GM10248 (cell line): ENCODE measurements around the gene UBXN7.
"Not testable (repeated sequence)": the region's sequence is repeated elsewhere in the genome, so short reads cannot be mapped to it uniquely, and the experiment has no call there.

Source experiments
- CTCF ChIA-PET: fragments of 300-600 bp; sonication (Branson Sonifier 250); formaldehyde crosslinking; extraction: SDS; loops from one replicate; lab custom pipeline; 2021; ENCODE audit warnings: antibody characterized with exemption; lab: Yijun Ruan, JAX
- POLR2A ChIA-PET: fragments of 350-650 bp; sonication (Branson Sonifier 250); formaldehyde crosslinking; extraction: SDS; loops from one replicate; lab custom pipeline; 2020; ENCODE audit warnings: antibody characterized with exemption; lab: Yijun Ruan, JAX
- DNase-seq: peaks from one replicate; pipeline ENCODE4 v3.0.0; 2012; ENCODE audit errors: extremely low spot score
- TF ChIP-seq, protein P1 (sequence below): IDR thresholded peaks from 2 replicates; pipeline ENCODE4 v1.5.1; 2012; ENCODE audit warnings: mild to moderate bottlenecking, low read depth; ENCODE audit errors: extremely low read depth, missing control alignments, control extremely low read depth

Gene UBXN7

DNA sequence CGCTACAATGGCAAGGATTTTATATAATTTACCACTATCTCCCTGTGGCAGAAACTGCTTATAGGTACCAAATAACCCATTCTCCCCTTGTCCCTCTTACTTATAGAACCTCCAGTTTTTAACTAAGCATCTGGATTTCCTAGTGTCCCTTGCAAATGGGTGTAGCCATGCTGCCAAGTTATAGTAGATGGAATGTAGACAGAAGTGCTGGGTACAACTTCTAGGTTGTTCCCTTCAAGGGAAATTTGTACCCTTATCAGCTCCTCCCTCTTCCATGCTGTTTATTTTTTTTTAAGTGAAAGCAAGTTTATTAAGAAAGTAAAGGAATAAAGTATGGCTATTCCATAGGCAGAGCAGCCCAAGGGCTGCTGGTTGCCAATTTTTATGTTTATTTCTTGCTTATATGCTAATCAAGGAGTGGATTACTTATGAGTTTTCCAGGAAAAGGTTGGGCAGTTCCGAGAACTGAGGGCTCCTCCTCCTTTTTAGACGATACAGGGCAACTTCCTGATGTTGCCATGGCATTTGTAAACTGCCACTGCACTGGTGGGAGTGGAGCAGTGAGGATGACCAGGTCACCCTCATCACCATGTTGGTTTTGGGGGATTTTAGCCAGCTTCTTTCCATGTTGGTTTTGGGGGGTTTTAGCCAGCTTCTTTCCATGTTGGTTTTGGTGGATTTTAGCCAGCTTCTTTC lies 53.9 kb downstream of the UBXN7 start:
- TF ChIP-seq, protein P1, sequence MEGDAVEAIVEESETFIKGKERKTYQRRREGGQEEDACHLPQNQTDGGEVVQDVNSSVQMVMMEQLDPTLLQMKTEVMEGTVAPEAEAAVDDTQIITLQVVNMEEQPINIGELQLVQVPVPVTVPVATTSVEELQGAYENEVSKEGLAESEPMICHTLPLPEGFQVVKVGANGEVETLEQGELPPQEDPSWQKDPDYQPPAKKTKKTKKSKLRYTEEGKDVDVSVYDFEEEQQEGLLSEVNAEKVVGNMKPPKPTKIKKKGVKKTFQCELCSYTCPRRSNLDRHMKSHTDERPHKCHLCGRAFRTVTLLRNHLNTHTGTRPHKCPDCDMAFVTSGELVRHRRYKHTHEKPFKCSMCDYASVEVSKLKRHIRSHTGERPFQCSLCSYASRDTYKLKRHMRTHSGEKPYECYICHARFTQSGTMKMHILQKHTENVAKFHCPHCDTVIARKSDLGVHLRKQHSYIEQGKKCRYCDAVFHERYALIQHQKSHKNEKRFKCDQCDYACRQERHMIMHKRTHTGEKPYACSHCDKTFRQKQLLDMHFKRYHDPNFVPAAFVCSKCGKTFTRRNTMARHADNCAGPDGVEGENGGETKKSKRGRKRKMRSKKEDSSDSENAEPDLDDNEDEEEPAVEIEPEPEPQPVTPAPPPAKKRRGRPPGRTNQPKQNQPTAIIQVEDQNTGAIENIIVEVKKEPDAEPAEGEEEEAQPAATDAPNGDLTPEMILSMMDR = no peak
- no peak for DNase-seq
- ChIA-PET POLR2A (interaction anchor here (0.6 kb wide), 1 partner anchor 36 kb away, joined by 3 read pairs; no protein-coding TSS in a partner anchor), CTCF (no interaction called here)

DNA sequence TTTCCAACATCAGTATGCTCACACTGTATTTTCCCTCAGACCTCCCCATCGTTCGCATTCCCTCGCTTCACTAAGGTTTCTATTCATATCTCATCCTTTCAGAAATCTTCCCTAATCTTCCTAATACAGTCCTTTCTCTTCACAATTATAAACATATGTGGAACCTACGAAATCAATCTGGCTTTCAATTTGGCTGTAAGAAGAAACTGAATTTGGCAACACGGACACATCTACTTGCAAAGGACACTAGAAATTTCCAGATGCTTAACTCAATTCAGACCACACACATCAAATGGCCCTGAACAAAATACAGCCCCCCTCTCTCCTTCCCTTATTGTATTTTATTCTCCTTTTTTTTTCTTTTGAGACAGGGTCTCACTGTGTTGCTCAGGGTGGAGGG lies 54.9 kb downstream of the UBXN7 start:
- no peak for DNase-seq
- ChIA-PET CTCF (interaction anchor here (0.7 to 1.6 kb wide), 3 partner anchors 14 to 22 kb away, joined by 3 read pairs; no protein-coding TSS in a partner anchor), POLR2A (no interaction called here)
- TF ChIP-seq, protein P1 = no peak

DNA sequence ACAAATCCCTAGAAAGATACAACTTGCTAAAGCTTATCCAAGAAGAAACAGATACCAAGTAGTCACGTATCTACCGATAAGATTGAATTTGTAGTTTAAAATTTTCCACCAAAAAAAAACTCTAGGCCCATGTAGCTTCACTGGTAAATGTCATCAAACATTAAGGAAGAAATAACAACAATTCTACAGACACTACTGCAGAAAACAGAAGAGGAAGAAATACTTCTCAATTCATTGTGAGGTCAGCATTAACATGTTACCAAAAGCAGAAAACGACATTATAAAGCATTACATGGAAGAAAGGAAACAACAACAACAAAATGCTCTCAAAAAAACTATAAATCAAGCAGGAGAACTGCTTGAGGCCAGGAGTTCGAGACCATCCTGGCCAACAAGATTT lies 66.5 kb downstream of the UBXN7 start:
- TF ChIP-seq, protein P1 = no peak
- DNase-seq = no peak
- ChIA-PET CTCF (interaction anchor here (0.7 to 1.6 kb wide), 4 partner anchors 8 to 295 kb away, joined by 3 to 4 read pairs (median 3); no protein-coding TSS in a partner anchor), POLR2A (no interaction called here)

GRCh38 chr3:196360586-196360985 lies 71.6 kb downstream of the UBXN7 start:
- ChIA-PET CTCF (no interaction called here), POLR2A (no interaction called here)
- TF ChIP-seq, protein P1 = no peak
- no peak for DNase-seq

- POLR2A ChIA-PET, DNase-seq: not testable (repeated sequence)
- CTCF ChIA-PET = interaction anchor here (1.1 to 2.4 kb wide), 5 partner anchors 8 to 105 kb away, joined by 3 to 7 read pairs (median 3); no protein-coding TSS in a partner anchor
These were observed 73.7 kb downstream of the UBXN7 start for GRCh38 chr3:196358540-196358939.

GRCh38 chr3:196357905-196358304 lies 74.3 kb downstream of the UBXN7 start:
- ChIA-PET CTCF (interaction anchor here (0.8 to 2.4 kb wide), 7 partner anchors 8 to 104 kb away, joined by 3 to 7 read pairs (median 3); no protein-coding TSS in a partner anchor), POLR2A (no interaction called here)
- no peak for DNase-seq
- TF ChIP-seq, protein P1 = no peak

DNA sequence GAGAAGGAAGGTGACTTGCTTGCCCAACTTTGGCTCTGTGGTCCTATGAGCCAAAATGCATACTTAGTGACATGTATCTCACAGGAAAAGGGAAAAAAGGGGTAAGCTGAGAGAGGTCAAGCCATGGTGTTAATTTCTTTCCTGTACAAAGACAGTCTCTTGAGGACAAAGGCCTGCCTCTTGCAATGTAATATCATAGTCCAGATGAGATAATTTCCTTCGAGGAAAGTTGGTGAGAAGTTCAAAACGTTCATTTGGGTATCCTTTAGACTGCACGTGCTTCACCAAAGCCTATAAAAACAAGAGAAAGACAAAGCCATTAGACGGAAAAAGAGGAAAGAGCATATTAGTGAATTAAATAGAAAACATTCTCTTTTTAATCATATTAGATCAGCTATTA lies 75.7 kb downstream of the UBXN7 start:
- POLR2A ChIA-PET = no interaction called here
- CTCF ChIA-PET = interaction anchor here (1.3 to 2.4 kb wide), 2 partner anchors 15 to 94 kb away, joined by 3 to 7 read pairs; no protein-coding TSS in a partner anchor

More for the DNA sequence above, 75.7 kb downstream of the UBXN7 start:
- TF ChIP-seq, protein P1 = no peak
- DNase-seq = no peak
